Fibroblast of the aortic adventitia (primary cell): Measurements from ENCODE around the gene DCAF17. TPM values are rescaled to one million over a fixed set of nuclear protein-coding genes. Genes with fewer than 3 reads are reported as not detected.

Experiments
- DNase-seq: peaks from one replicate; pipeline ENCODE4 v3.0.0-alpha.2; 2010; ENCODE audit warnings: low read depth
- H3K4me3 ChIP-seq: 2 replicates; pipeline ENCODE4 v1.5.1; 2011; ENCODE audit warnings: low read depth, mild to moderate bottlenecking, control low read depth, low read length, moderate library complexity
- CTCF ChIP-seq: IDR thresholded peaks from 2 replicates; pipeline ENCODE4 v1.5.1; 2011; ENCODE audit warnings: mild to moderate bottlenecking, low read length, control low read depth, inconsistent platforms; ENCODE audit not compliant: insufficient read depth
- total RNA-seq: library from RNA; depleted of rRNA; stranded (reverse); fragments of >200 nt; gene quantifications from 2 replicates; pipeline ENCODE4 v1.2.3, GENCODE V29; 2012; ENCODE audit warnings: low replicate concordance

DCAF17 gene
- total RNA-seq, 1 donor = 34.7 TPM

GRCh38 chr2:171402906-171403580 is 31.0 kb upstream of the DCAF17 start:
- no peak overlapping the region for H3K4me3 ChIP-seq
- DNase-seq = peak; percentile 46
- no peak for TF ChIP-seq CTCF

- TF ChIP-seq CTCF = no peak
- peak; percentile 53 for DNase-seq
- no peak overlapping the region for H3K4me3 ChIP-seq
These were observed 29.8 kb upstream of the DCAF17 start for GRCh38 chr2:171404261-171404660.

- TF ChIP-seq CTCF = no peak
- DNase-seq = no peak
- H3K4me3 ChIP-seq = no peak overlapping the region
These were observed 29.3 kb upstream of the DCAF17 start for GRCh38 chr2:171404719-171405118.

GRCh38 chr2:171405546-171405945 is 28.5 kb upstream of the DCAF17 start:
- DNase-seq = no peak
- no peak for TF ChIP-seq CTCF
- no peak overlapping the region for H3K4me3 ChIP-seq

GRCh38 chr2:171406044-171406443 is 28.0 kb upstream of the DCAF17 start:
- TF ChIP-seq CTCF = no peak
- no peak for DNase-seq
- H3K4me3 ChIP-seq = no peak overlapping the region

- TF ChIP-seq CTCF = no peak
- H3K4me3 ChIP-seq = no peak overlapping the region
- DNase-seq = no peak
These were observed 26.9 kb upstream of the DCAF17 start for GRCh38 chr2:171407030-171407675.
